Measurements from ENCODE around the gene MAP9. TPM values are rescaled to one million over a fixed set of nuclear protein-coding genes. Genes with fewer than 3 reads are reported as not detected.
"Not testable (repeated sequence)": the region's sequence is repeated elsewhere in the genome, so short reads cannot be mapped to it uniquely, and the experiment has no call there.

Gene MAP9
- polyA plus RNA-seq (ENCODE audit: insufficient read depth in 1 of 5, insufficient read length in 5 of 5, low replicate concordance in 1 of 5), result 10 to 100 TPM; 12.9 to 23.6 (median 22.0) TPM
- long read RNA-seq, donor 1, partial matches to known transcripts, result 0 of 4 reads
- long read RNA-seq, donor 1, other reads (novel, unspliced or antisense), result 0 of 4 reads
- long read RNA-seq, donor 2, result 0 reads
- long read RNA-seq, donor 3, partial matches to known transcripts, result 0 of 3 reads
- long read RNA-seq, donor 3, other reads (novel, unspliced or antisense), result 0 of 3 reads
- long read RNA-seq, donor 4, partial matches to known transcripts, result 0 of 2 reads
- long read RNA-seq, donor 4, other reads (novel, unspliced or antisense), result 0 of 2 reads
- long read RNA-seq, donor 5, partial matches to known transcripts, result 0 of 3 reads
- long read RNA-seq, donor 5, other reads (novel, unspliced or antisense), result 0 of 3 reads
- long read RNA-seq, donor 6, full-length matches to known transcripts, result 6 of 6 reads
- long read RNA-seq, donor 6, partial matches to known transcripts, result 0 of 6 reads
- long read RNA-seq, donor 6, other reads (novel, unspliced or antisense), result 0 of 6 reads
- long read RNA-seq, donor 7, full-length matches to known transcripts, result 2 of 2 reads
- long read RNA-seq, donor 7, partial matches to known transcripts, result 0 of 2 reads
- long read RNA-seq, donor 7, other reads (novel, unspliced or antisense), result 0 of 2 reads
- long read RNA-seq, donor 8, partial matches to known transcripts, result 0 of 2 reads
- long read RNA-seq, donor 8, other reads (novel, unspliced or antisense), result 0 of 2 reads

DNA sequence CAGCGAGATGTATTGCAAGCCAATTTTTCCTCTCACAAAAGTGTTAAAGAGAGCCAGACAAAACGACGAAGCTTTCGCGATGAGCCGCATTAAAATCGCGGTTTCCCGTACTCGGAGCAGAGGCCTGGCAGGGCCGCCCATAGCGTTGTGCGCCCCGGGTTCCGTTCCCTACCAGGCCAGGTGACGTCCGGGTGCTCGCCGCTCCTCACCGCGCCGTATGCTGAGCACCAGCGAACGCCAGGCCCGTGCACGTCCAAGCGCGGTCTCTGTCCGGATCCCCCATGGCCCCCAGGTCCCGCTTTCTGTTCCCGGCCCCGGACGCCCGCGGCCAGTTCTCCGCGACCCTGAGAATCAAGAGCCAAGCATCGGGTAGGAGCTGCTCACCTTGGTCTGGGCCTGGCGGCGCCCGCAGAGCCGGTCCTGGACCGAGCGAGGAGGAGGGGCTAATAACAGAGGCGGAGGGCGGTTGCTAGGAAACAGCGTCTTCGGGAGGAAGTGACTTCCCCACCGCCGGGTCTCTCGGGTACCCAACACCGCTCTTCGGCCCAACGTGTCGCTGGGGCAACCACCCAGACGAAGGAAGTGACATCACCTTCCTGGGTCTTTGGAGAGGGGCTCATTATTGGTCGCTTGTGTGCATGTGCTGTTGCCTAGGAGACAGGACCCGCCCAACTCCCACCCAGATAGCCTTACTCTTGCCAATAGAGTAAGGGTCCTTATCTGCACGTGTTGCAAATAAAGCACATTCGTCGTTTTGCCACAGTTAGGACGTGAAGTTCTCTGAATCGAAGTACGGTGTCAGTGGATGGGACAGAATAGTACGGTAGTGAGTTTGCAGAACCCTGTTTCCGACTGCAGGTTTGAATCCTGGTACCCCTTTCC lies at the start of gene MAP9:
Gene MAP9 (minus strand): TSS at position 579 of the 882 bp plus-strand sequence. CDS start 1,115 bp downstream, outside the sequence.
- DNase-seq, result peak; percentile 91

DNA sequence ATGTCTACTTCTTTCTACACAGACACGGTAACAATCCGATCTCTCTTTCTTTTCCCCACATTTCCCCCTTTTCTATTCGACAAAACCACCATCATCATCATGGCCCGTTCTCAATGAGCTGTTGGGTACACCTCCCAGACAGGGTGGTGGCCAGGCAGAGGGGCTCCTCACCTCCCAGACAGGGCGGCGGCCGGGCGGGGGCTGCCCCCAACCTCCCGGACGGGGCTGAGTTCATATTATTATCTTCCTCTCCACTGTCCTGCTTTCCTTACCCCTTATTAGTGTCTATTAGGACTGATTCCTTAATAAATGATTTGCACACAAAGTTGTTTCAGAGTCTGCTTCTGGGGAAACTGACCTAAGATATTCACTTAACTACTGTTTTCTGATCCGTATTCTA lies 48.0 kb upstream of the MAP9 start:
- DNase-seq, result not testable (repeated sequence)

DNA sequence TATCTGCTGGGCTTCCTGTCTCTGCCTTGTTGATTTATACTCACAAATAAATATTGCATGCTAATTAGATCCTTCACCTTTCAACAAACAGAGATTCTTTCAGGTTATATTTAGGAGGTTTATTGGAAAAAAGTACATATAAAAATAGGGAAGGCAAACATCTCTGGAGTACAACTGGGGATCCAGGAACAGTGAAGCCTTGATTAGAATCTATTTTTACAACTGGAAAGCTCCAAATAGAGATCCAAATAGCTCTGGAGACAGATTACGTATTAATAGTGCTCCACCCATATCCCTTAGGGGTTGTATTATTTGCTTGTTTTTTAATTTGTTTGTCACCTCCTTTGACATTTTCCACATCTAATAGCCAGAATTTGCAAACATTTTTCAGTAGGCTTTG lies 46.9 kb upstream of the MAP9 start:
- DNase-seq, result no peak

DNA sequence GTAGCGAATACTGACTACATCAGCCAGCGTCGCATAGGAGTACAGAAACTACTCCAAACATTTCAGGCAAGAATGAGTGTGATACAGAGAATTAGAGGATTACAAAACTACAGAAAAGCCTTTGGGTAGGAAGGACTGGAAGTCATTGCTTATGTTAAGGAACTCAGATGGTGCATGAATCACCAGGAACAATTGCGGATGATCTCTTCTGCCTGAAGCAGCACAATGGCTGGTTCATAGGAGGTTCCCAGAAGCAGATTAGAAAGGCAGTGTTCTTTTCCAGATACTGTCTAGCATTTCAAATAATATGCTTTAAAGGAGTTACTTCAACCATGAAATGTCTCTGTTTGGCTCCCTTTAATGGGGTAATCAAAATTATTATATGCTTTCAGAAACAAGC lies 42.5 kb upstream of the MAP9 start:
- no peak for DNase-seq

DNA sequence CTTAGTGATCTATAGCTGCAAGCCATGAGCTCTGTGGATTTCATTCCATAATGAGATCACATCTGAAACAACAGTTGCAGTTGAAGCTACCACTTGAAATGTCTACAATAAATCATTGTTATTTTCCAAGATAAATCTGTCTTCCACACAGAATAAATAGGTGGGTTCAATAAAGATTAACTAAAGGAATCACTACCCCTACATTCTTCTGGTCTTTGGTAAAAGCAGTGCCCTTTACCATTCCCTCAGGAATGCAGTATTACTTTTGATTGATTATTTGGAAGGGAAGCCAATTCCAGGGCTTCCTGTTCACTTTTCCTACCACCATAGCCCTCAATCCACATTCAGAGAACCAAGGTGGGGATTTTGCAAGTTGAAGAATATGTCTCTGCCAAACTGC lies 38.9 kb upstream of the MAP9 start:
- no peak for DNase-seq

DNA sequence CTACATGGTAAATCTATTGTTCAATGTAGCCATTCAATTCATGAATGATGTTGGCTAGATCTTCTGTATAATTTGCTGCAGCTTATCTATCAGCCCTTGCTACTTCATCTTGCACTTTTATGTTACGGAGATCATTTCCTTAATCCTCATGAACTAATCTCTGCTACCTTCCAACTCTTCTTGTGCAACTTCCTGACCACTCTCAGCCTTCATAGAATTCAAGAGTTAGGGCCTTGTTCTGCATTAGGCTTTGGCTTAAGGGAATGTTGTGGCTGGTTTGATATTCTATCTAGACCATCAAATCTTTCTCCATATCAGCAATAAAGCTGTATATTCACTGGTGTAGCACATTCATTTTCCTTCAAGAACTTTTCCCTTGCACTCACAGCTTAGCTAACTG lies 36.7 kb upstream of the MAP9 start:
- no peak for DNase-seq

DNA sequence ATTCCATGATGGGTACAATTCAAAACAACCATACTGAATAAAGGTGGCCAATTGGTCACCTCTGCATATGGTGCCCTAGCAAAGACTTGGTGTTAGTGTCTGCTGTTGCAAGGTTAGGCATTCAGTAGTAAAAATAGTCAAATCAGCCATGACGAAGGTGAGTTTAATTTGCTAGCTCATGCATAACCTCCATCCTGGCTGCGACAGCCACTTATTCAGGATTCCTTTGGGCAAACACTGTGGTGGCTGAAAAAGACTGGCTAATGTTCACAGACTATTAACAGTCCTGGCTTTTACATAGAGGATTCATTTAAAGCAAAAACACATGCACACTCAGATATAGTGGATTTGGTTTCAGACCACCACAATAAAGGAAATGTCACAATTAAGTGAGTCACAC lies 34.8 kb upstream of the MAP9 start:
- no peak for DNase-seq

DNA sequence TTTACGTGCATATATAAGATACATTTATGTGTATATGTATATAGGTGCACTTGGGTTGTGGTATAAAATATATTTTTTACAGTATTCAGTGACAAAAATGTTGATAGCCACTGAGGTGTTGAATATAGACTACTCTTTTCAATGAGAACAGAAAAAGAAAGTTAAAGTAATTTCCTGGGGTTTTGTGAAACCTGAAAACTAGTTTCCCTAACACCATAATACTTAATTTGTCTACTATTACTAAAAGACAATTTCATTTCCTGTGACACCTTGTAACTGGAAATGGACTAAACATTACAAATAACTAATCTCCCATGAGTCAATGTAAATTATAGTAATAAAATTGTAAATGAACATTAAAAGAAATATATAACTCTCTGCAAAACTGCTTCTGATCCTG lies 32.0 kb upstream of the MAP9 start:
- no peak for DNase-seq

DNA sequence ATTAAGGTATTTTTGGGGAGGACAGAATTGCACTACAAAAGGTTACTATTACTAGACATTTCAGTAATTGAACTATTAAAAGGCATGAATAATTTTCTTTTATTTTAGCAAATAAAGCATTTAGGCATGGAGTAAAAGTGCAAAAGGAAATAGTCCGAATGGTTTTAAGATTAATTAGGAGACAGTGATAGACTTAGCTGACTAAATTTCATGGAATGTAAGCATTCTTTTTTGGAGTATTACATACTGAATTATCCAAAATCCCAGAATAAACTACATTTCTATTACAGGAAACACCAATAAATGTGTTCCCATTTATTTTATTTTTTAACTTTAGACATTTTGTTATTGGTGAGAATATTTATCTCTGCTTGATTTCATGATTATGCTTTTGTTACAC lies 30.7 kb upstream of the MAP9 start:
- no peak for DNase-seq

DNA sequence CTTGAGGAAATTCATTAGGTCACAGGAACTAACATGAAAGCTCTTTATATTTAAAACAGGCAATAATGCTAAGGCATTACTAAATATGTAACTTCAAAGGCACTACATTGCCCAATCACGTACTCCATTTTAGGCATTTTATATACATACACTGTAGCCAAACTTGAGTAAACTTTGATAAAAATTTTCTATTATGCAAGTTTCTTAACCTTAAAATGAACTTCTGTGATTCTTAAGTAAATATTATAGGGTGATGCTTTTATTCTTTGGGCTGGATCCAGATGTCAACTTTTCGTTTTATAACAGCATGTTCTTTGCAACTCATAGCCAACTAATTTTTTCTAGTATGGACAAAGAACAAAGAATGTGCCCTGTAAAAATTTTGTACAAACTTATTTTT lies 28.3 kb upstream of the MAP9 start:
- DNase-seq, result peak; percentile 81 to 88

DNA sequence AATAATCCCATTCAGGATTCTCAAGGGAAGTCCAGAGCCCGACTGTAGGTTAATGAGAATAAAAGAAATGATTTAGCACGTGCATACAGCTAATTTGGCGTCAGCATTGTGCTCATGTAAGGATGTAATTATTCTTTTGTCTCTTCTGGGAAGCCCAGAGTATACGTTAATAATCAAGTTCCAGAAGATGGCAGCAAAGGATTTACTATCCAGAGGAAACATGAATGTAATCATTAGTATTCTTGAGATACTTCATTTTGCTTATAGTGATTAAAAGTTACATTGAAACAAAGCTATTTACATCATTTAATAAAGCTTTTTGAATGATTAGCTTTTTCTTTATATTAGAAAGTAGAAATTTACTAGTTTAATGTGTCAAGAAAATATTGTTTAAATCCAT lies 27.1 kb upstream of the MAP9 start:
- peak; percentile 51 to 54 for DNase-seq

DNA sequence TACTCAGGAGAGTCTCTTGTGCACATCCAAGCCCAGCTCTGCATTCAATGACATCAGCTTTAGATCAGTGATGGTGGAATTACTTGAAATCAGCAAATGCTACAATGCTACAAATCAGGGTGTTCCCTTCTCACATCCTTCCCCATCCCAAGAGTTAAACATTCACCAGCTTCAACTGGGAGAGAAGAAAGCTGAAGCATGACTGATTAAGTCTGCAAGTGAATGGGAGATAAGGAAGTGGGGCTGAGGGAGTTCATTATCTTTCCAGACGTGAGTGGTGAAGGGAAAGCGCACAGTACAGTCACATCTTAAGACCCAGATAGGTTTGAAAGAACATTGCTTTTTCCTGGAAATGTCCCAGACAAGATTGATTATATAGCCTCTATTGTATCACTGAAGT lies 26.2 kb upstream of the MAP9 start:
- no peak for DNase-seq

DNA sequence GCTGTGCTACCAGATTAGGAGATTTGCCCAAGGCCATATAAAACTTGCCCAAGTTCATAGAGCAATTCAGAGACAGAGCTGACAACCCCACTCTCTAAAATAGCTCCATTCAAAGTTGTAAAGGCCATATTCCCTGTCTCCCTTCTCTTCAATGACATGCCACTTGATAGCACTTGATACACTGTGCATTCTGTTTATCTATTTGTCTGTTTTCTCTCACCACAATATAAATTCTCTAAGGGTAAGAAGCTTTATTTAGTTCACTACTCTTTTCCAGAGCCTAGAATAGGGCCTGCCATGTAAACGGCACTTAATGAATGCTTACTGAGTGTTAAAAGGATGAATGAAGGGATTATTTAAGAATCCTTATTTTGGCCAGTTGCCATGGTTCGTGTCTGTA lies 24.1 kb upstream of the MAP9 start:
- no peak for DNase-seq

DNA sequence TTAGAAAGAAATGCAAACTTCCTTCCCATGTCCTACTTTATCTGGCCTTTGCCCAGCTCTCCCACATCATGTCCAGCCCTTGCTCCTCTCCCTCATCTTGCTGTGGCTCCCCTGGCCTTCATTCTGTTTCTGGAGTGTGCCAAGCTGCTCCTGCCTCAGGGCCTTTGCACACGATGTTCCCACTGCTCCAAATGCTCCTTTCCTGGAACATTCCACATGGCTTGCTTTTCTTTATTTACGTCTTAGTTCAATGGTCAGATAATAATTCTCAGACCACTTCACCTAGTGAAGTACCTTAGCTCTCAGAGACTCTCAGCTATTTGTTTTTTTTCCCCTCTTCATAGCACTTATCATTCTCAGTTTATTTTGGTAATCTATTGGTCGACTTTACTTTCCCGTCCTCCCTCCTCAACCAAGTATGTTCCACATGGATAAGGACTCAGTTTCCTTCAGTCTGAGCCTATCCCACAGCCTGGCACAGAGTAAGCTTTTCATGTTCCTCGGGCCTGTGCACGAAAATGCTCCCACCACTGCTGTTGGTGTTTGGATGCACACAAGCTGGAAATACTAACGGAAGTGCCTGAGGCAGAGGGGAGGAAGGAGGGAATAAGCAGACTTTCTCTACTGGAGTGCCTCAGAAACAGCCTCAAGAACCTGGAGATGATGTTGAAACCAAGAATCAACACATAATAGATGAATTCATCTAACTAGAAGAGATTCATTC lies 23.4 kb upstream of the MAP9 start:
- no peak for DNase-seq

DNA sequence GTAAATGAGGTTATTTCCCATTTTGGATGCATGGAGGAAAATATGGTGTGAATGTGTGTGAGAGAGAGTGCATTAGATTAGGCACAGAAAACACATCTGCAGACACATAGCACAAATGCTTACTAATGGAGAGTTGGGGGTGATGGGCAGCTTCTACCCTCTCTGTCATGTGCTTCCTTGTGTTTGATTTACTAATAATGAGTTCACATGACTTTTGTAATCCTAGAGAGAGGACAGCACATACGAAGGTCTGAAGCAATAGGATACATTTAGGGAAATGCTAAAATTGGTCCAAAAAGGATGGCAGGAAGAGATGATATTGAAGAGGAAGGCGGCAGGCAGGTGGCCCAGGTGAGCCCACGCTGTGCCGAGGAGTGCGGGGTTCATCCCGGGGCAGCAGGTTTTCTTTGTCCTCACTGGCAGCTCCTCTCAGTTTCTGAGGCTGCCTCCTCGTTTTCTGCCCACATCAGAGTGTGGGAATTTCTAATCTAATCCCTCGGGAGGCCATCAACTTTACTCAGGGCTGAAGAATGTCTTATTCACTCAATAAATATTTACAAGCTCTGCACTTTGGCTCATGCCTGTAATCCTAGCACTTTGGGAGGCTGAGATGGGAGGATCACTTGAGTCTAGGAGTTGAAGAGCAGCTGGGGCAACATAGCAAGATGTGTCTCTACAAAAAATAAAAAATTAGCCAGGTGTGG lies 15.9 kb upstream of the MAP9 start:
- no peak for DNase-seq

DNA sequence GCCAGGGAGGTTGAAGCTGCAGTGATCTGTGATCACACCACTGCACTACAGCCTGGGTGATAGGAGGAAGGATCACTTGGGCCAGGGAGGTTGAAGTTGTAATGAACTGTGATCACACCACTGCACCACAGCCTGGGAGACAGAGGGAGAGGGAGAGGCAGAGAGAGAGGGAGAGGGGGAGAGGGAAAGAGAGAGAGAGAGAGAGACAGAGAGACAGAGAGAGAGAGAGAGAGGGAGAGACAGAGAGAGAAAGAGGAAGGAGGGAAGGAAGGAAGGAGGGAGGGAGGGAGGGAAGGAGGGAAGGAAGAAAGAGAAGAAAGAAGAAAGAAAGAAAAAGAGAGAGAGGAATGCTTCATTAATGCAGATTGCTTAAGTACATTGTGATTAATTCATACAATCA lies 15.2 kb upstream of the MAP9 start:
- DNase-seq, result no peak

DNA sequence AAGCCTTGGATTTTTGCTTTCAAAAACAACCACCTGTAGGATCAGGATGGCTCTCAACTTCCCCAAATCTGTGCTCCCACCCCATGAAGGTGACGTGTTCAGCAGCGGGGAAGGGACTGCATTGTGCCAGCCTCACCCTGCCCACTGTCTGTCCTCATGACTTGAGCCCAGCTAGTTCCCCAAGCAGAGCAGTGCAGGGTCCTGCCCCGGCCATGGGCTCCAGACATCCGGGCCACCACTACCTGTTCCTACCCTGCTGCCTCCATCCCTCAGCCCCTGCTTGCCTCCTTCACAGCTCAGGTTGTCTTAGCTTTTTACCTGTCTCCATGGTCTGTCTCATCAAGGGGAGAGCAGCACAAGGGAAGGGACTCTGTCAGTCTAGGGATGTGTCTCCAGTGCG lies 11.4 kb upstream of the MAP9 start:
- DNase-seq, result no peak

DNA sequence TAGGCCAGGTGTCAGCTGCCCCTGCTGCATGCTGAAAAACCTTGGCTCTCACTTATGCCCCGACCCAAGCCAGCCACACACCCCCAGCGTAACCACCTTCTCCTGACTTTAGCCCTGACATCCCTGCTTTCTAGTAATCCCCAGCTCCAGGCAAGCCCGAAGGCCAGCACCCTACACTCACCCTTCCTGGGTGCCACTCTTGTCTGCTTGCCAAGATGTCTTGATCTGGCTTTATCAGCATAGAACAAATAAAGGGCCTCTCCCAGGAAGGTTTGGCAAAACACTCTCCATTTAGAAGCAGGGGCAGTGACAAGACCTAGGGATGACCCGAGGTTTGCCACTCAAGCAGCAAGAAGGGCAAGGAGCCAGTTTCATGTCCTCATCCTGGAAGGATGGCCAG lies 6.8 kb upstream of the MAP9 start:
- no peak for DNase-seq

DNA sequence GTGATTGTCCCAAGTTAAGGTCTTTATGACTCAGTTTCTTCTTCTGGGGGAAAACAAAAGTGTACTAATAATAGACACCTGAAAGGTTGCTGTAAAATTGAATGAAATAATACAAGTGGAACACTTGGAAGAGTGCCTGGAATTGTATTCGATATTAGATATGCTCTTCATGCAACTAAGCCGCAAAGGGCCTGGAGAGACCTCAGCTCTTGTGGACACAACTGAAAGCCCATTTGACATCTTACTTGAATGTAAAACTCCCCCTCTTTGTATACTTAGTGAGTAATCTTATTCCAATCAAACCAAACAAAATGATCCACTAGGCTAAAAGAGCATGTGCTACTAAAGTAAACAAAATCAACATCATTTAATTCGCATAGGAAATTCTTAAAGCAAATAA lies 511 bp upstream of the MAP9 start:
- no peak for DNase-seq

DNA sequence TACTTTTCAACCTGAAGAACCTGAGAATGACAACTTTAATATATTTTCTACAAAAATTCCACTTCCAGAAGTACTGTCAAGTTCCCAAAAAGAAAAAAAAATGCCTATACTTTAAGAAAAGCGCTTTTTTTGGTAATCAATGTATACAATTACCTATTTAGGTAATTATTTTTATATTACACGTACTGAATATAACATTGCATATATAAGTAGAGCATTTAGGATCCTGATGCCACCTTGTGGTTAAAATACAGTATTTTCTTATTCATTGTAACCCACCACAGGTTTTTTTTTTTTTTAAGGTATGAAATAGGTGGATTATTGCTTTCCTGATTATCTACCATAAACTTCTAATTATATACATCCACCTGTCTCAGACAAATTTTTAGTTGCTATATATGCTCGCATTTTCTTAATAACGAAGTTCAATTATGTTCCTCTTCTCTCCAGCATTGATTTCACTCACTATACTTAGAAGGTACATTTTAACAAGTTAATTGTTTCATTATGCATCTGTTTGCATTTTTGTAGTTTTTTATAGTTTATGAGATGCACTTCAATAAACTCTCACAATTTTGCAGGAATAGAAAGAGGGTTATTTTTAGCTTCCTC lies 5.2 kb downstream of the MAP9 start:
- DNase-seq, result no peak

DNA sequence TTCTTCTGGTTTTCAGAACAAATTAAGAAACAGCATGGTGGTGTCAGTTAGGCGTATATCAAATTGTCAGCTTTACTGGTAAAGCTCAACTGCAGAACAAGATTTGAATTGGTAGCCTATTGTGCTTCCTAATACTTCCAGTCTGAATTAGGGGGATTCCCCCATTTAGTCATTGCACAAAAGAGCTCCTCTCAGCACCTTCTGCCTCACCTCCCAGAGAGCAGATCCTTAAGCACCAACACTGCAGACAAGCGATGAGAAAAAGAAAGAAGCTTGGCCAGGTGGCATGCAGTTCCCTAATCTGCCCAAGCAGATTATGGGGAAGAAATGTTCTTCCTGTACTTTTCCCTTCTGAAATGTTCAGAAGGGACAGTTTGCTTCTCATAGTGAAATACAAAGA lies 9.2 kb downstream of the MAP9 start:
- no peak for DNase-seq

Measured in right lung (tissue), 10 donors.